ENCODE measurements around the gene NEAT1.

- TF ChIP-seq CTCF (IDR thresholded peaks at IDR 0.05) = no peak
- no peak for TF ChIP-seq POLR2A (IDR thresholded peaks at IDR 0.05)
Observed at GRCh38 chr11:65390996-65391395, 31.6 kb upstream of the NEAT1 start.
